NCI-H1436 treated with DMSO at 0.1 percent for 48 hours (cell line): ENCODE data around the gene RNU1-4.
"Not testable (repeated sequence)": the region's sequence is repeated elsewhere in the genome, so short reads cannot be mapped to it uniquely, and the experiment has no call there.

Source experiments
- DNase-seq: peaks from one replicate; lab custom pipeline; 2025; lab: John Stamatoyannopoulos, UW

Gene RNU1-4

DNA sequence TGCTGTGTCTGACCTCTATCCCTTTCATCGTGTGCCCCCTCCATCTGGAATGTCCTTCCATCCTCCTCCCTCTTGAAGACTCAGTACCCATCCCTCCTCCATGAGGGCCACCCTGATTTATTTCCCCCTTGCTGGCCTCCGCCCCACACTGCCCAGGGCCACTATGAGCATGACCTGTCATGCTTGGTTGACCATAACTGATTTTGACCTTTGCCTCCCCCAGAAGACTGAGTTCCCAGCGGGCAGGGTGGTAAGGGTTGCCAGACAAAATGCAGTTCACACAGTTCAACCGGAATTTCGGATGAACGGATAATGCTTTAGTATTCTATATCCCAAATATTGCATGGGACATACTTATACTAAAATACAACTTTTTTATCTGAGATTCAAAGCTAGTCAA, 31.6 kb upstream of the RNU1-4 start:
- DNase-seq: not testable (repeated sequence)

GRCh38 chr1:16709659-16710087, 30.6 kb upstream of the RNU1-4 start:
- DNase-seq: not testable (repeated sequence)

GRCh38 chr1:16710618-16711017, 29.7 kb upstream of the RNU1-4 start:
- not testable (repeated sequence) for DNase-seq

DNA sequence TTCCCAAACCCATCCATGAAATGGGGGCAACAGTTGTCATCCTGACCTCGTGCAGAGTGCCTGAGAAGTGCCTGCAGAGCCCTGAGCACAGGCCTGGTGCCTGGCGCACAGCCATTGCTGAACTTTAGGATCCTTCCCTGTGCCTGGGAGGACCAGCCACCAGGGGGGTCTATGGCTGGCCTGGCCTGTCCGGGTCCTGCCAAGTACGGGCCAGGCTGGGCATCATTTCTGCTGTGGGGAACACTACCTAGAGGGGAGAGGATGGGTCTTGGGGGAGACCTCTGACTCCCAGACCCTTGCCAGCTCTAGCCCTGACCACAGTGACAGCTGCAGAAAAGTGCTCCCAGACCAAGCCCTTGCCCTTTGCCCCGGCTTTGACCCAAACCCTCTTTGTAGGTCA, 28.2 kb upstream of the RNU1-4 start:
- DNase-seq: not testable (repeated sequence)

DNA sequence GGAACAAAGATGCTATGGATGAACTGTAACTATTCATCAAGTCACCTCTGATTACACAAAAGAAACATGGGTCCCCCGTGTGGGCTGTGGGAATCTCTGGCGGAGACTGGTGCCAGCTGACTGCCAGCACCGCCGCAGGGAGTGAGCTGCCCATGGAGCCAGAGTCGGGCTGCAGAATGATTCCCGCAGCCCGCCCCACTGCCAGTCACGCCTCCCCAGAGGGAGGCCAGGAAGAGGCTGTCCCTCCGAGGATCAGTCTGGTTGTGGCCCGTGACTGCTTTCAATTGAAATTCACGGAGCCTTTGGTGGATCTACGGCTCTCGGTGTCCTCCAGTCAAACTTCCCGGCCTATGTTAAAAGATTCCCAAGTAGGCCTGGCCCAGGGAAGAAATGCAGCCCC, 27.7 kb upstream of the RNU1-4 start:
- DNase-seq: not testable (repeated sequence)

GRCh38 chr1:16712984-16713383, 27.3 kb upstream of the RNU1-4 start:
- not testable (repeated sequence) for DNase-seq

- DNase-seq: not testable (repeated sequence)
Measured at GRCh38 chr1:16713480-16713879, 26.8 kb upstream of the RNU1-4 start.

DNA sequence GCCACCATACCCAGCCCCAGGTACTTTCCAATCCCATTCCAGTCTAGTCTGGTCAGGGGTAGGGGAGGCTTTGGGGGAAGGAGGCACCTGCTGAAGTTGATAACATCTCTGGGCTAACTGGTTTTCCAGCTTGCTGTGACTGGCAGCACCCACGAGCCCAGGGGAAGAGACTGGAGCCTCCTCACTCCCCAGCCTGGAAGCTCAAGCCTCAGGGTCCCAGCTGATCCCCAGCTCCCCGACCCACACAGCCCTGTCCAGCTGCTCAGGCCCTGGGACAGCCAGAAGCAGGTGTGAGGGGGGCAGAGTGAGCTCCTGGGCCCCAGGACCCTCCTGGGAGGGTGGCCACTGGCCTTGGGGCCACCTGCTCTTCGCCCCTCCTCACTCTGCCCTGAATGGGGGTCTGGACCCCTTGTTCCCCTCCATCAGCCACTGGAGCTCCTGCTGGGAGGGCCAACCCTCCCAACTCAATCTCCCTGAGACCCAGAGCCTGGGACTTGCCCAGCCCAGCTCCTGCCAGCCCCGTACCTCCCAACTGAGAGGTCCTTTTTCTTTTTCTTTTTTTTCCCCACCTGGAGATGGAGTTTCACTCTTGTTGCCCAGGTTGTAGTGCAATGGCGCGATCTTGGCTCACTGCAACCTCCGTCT, 23.5 kb upstream of the RNU1-4 start:
- DNase-seq: no peak

DNA sequence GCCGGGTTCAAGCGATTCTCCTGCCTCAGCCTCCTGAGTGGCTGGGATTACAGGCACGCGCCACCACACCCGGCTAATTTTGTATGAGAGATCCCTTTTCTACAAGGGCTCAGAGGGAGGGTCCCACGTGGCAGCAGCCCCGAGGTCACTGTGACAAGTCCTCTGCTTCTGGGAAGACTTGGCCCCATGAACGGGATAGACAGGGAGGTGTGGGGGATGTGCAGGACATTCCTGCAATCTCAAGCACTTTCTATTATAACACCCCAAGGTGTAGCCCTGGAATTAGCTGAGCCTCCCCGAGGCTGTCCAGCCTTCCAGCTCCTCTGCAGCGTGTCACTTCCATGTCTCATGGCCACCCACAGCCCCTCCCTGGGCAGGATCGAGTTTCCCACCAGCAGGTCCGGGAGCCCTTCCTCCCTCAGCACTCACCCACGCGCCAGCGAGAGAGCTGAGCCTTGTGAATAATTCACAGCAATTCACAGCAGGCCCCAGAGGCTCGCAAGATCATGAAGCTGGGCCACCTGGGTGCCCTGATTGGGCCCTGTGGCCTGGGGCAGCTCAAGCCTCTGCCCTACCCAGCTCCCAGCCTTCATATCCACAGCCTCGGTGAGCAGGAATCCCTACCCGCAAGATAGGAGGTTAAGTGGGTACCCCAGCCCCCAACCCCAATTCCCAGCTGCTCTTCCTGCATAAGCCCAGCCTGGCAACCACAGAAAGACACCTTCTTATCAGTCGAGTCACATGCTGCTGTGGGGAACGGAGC, 22.8 kb upstream of the RNU1-4 start:
- DNase-seq: no peak

GRCh38 chr1:16718099-16718907, 22.0 kb upstream of the RNU1-4 start:
- not testable (repeated sequence) for DNase-seq

GRCh38 chr1:16718908-16719533, 21.3 kb upstream of the RNU1-4 start:
- DNase-seq: no peak

DNA sequence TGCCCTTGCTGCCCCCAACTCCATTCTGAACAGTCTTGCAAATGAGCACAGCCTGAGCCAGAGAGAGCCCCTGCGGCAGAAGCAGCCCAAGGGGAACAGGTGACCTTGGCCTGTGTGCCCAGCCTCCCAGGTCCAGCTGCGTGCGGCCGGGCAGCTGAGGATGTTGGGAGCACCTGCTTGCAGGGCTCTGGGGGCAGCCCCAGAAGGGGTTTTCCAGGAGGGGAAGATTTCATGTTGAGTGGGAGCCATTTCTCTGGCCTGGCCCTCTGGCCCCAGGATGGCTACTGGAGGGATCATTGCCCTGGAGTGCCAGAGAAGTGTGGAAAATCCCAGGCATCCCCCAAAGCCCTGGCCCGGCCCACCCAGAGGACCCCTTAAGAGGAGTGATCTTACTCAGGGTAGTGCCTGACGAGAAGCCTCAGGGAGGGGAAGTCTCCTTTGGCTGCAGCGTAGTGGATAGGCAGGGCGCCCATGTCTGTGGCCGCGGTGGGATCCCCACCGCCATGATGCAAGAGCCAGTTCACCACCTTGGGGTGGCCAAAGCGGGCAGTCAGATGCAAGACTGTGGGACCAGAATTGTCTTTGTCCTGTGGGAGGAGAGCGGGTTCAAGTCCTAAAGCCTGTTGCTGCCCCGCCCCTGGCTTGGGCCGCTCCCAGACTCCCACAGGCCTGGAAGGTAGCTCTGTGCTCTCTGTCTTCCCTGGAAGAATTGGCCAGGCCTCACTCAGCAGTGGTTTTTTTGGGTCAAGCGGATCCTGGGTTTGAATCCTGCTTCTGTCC, 20.6 kb upstream of the RNU1-4 start:
- no peak for DNase-seq

GRCh38 chr1:16720351-16721223, 19.7 kb upstream of the RNU1-4 start:
- DNase-seq: no peak

DNA sequence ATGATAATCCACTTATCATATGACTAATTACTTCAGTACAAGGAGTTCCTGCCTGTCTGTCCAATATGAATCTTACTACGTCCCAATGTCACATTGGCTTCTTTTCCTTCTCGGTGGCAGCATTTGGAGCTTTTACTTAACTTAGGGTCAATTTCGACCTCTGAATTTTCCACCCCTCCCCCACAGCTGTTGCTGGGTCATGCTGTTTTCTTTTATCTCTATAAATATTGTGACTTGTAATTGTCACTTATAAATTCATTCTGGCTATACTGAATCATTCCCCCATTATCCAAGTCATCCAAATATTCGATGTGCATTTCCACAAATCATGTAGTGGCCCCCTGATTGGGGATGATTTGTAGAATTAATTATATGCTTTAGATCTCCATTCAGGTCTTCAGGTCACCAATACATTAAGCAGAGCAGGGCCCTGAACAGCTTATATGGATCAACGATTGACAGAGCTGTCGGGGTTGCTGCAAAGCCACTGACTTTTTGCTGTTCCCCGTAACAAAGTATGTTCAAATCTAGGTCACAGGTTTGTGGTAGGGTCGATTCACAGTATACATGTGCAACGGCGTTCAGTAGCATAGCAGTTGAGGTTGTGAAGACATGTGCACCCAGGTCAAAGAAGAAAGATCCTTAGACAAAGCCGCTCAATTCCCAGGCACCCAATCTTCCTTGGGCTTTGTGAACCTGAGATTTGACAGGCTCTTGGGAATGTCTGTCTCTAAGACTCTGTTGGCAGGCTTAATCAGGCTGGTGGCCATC, 18.3 kb upstream of the RNU1-4 start:
- DNase-seq: no peak

DNA sequence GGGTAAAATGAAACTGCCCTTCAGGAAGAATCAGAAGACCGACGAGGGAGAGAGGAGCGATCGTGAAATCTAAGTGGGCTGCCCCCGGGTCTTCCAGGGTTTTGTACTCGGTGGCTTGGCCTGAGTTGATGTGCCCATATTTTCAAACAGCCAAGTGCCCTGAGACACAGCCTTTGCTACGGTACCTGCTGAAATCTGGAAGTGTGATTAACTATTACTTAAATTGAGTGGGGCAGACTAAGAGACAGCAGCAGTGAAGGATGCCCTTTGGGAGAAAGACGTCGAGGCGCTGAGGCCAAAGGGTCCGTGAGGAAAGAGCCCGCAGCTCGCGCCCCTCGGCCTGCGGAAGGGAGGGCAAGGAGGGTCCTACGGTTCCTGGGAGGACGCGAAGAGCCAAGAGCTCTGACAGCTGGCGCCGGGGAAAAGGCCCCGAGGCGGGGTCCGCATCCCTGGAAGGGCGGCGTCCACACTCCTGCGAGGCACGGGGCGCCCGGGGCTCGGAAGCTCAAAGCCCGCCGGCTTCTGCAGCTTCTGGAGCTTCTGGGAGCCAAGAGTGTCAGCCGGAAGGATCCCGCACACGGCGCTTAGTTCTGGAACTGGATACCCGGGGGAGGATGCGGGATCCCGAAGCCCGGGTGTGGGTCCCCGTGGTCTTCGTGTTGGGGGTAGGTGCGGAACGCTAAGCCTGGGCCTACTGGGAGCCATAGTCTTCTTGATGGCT, 15.4 kb upstream of the RNU1-4 start:
- no peak for DNase-seq

GRCh38 chr1:16725439-16726245, 14.7 kb upstream of the RNU1-4 start:
- not testable (repeated sequence) for DNase-seq

- DNase-seq: no peak
Measured at GRCh38 chr1:16727190-16728111, 12.9 kb upstream of the RNU1-4 start.
